CD8-positive, alpha-beta memory T cell (primary cell): ENCODE data around the gene SYNJ2BP. TPM values are rescaled to one million over a fixed set of nuclear protein-coding genes. Genes with fewer than 3 reads are reported as not detected.
A peak's percentile ranks its signal among the peaks of the same experiment; 100 is the strongest.
"Not testable (repeated sequence)": the region's sequence is repeated elsewhere in the genome, so short reads cannot be mapped to it uniquely, and the experiment has no call there.

ENCODE experiments used
- CTCF ChIA-PET: fragments of 350-600 bp; sonication (Branson Sonifier 250); formaldehyde crosslinking; loops from one replicate; lab custom pipeline; 2021; ENCODE audit warnings: antibody characterized with exemption; lab: Charles Lee
- POLR2A ChIA-PET: fragments of 350-600 bp; sonication (Branson Sonifier 250); formaldehyde crosslinking; loops from one replicate; lab custom pipeline; 2021; ENCODE audit warnings: antibody characterized with exemption; lab: Charles Lee
- DNase-seq, 5 donors: peaks; one replicate each; pipeline versions ENCODE4 v3.0.0 to v3.0.0-alpha.2; 2020 to 2022; ENCODE audit warnings: mixed read lengths in 1 of 5
- H3K27ac ChIP-seq: one replicate; pipeline ENCODE4 v1.7.0; 2013; ENCODE audit warnings: low read depth, mild to moderate bottlenecking, low read length, moderate library complexity
- H3K27me3 ChIP-seq: 2 replicates; pipeline ENCODE4 v1.7.0; 2013; ENCODE audit warnings: low read length, mild to moderate bottlenecking; ENCODE audit not compliant: insufficient read depth, poor library complexity, severe bottlenecking
- H3K36me3 ChIP-seq: 2 replicates; pipeline ENCODE4 v1.7.0; 2013; ENCODE audit warnings: mild to moderate bottlenecking, low read length, moderate library complexity; ENCODE audit not compliant: insufficient read depth
- H3K4me1 ChIP-seq: 2 replicates; pipeline ENCODE4 v1.7.0; 2013; ENCODE audit warnings: mild to moderate bottlenecking, low read length, moderate library complexity; ENCODE audit not compliant: insufficient read depth
- H3K4me3 ChIP-seq: 2 replicates; pipeline ENCODE4 v1.7.0; 2013; ENCODE audit warnings: mild to moderate bottlenecking, low read length
- H3K9me3 ChIP-seq: 2 replicates; pipeline ENCODE4 v1.7.0; 2013; ENCODE audit warnings: mild to moderate bottlenecking, low read length
- H3K27ac Mint-ChIP-seq, 8 donors: one replicate each; pipeline ENCODE4 v1.8.0; 2020 to 2021; ENCODE audit warnings: mixed read lengths in 8 of 8, mild to moderate bottlenecking in 6 of 8, inconsistent platforms in 3 of 8, moderate library complexity in 3 of 8
- H3K27me3 Mint-ChIP-seq, 2 donors: one replicate each; pipeline ENCODE4 v1.8.0; 2020 to 2021; ENCODE audit warnings: mixed read lengths in 2 of 2, mild to moderate bottlenecking in 1 of 2, moderate library complexity in 1 of 2
- H3K36me3 Mint-ChIP-seq, 3 donors: one replicate each; pipeline ENCODE4 v1.8.0; 2020 to 2021; ENCODE audit warnings: mixed read lengths in 3 of 3, inconsistent platforms in 1 of 3, mild to moderate bottlenecking in 1 of 3
- H3K4me1 Mint-ChIP-seq, 3 donors: one replicate each; pipeline ENCODE4 v1.8.0; 2020 to 2021; ENCODE audit warnings: mixed read lengths in 3 of 3, inconsistent platforms in 1 of 3, mild to moderate bottlenecking in 1 of 3
- H3K4me3 Mint-ChIP-seq, 7 donors: one replicate each; pipeline ENCODE4 v1.8.0; 2020 to 2021; ENCODE audit warnings: mixed read lengths in 7 of 7, mild to moderate bottlenecking in 6 of 7, moderate library complexity in 4 of 7, inconsistent platforms in 2 of 7
- H3K9me3 Mint-ChIP-seq, 5 donors: one replicate each; pipeline ENCODE4 v1.8.0; 2020 to 2022; ENCODE audit warnings: mixed read lengths in 5 of 5, mild to moderate bottlenecking in 3 of 5, moderate library complexity in 2 of 5, inconsistent platforms in 1 of 5
- polyA plus RNA-seq: library from polyadenylated mRNA; unstranded; fragments of 300-500 nt; fragmentation: Illumina TruSeq; gene quantifications from one replicate; pipeline ENCODE4 v1.2.3, GENCODE V29; 2021
- total RNA-seq, 2 experiments: library from RNA; stranded (reverse); gene quantifications; one replicate each; pipeline ENCODE4 v1.2.3, GENCODE V29; 2021

Gene SYNJ2BP, protein sequence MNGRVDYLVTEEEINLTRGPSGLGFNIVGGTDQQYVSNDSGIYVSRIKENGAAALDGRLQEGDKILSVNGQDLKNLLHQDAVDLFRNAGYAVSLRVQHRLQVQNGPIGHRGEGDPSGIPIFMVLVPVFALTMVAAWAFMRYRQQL
- total RNA-seq, result 1 to 10 TPM; 5.2 to 7.2 TPM
- polyA plus RNA-seq, result 13.9 TPM

DNA sequence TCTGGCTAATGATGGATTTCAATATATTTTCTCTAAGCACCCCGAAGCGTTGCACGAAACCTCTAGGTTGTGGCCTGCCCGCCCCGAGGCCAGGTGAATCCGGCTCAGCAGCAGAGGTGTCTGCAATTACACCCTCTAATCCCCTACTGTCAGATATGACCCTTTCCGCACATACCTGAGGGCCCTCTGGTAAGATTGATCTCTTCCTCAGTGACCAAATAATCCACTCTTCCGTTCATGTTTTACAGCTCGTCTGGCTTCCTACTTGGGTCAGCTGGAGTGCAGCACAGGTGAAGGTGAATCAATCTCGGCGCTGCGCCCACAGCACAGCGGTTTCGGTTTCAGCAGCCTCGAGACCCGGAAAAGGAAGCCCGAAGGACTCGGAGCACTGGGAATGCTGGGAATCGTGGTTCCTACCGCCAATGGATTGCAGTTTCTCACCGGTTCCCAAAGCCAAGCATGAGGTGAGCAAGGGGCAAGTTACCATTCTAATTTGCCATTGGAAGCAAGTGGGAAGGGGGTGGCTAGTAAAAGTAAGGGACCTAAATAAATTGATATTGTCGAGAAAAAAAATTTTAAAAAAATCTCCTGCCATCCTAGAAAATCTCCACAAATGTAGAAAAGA, at the start of gene SYNJ2BP:
Gene SYNJ2BP (minus strand): TSS at position 366 of the 625 bp plus-strand sequence. CDS start 127 bp downstream, at position 239.
- no peaks in the 10 kb centered on the region for H3K9me3 ChIP-seq
- Mint-ChIP-seq H3K36me3 (peaks cover 0 to 26% (median 0%) of the 10 kb centered on the region in 3 donors), H3K9me3 (no peaks in the 10 kb centered on the region), H3K27me3 (peaks cover 2 to 5% of the 10 kb centered on the region in 2 donors), H3K4me3 (peak within 1 kb of the TSS; percentile 87 to 99 (median 92)), H3K27ac (peak within 1 kb of the TSS; percentile 38 to 96 (median 90)), H3K4me1 (peaks cover 35 to 49% (median 48%) of the 10 kb centered on the region in 3 donors)
- H3K4me1 ChIP-seq, result peaks cover 24% of the 10 kb centered on the region
- H3K27me3 ChIP-seq, result no peaks in the 10 kb centered on the region
- H3K4me3 ChIP-seq, result peak within 1 kb of the TSS; percentile 62
- ChIA-PET CTCF (no interaction called here), POLR2A (no interaction called here)
- no peaks in the 10 kb centered on the region for H3K36me3 ChIP-seq
- peak within 1 kb of the TSS; percentile 21 for H3K27ac ChIP-seq
- peak; percentile 26 to 68 (median 39) for DNase-seq

DNA sequence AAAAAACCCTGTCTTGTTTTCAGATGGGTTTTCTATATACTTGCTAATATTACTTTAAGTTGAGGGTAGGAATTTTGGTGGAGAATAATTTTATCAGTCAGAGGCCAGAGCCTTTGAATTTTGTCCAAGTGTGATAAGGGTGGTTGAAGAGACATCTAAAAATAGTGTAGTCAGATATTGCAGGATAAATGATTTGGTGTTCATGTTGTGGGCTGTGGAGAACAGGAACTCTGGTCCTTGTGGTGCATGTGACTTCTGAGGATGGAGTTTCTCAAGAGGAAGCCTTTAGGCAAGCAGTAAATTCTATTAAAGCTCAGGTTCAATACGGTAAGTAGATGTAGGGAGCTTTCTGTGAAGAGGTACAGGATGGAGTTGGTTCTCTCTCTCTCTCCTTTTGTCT, 37.8 kb upstream of the SYNJ2BP start:
- POLR2A ChIA-PET, result no interaction called here
- CTCF ChIA-PET, result no interaction called here
- H3K9me3 Mint-ChIP-seq, result no peaks in the 10 kb centered on the region

DNA sequence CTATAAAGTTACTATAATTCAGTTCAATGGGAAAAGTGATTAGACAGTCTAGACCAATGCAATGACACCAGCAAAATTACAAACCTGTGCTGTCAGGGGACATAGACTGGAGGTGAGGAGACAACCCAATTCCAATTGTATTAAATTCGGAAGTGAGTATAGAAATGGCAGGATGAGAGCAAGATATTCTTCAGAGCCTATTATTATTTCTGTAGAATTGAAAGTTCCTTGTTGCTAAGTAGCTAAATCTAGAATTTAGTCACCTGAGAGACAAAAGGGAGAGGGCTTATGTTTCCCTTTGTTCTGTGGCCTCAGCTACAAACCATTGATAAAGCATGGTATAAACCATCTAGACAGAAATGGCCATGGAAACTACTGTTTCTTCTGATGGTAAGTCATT, 35.0 kb upstream of the SYNJ2BP start, which contains the start of gene ADAM21:
Gene ADAM21 (plus strand): TSS at position 301 of the 400 bp plus-strand sequence. CDS start 5,326 bp downstream, outside the sequence.
- Histone ChIP-seq H3K4me3 (no peak within 1 kb of the TSS), H3K4me1 (no peaks in the 10 kb centered on the region), H3K36me3 (no peaks in the 10 kb centered on the region), H3K27ac (no peak within 1 kb of the TSS), H3K9me3 (no peaks in the 10 kb centered on the region), H3K27me3 (no peaks in the 10 kb centered on the region)
- peaks cover under 1 to 4% of the 10 kb centered on the region in 2 donors for H3K27me3 Mint-ChIP-seq
- no peak for DNase-seq
- CTCF ChIA-PET, result no interaction called here
- no peak within 1 kb of the TSS for H3K27ac Mint-ChIP-seq
- no peak within 1 kb of the TSS for H3K4me3 Mint-ChIP-seq
- peaks cover 0 to 2% (median 0%) of the 10 kb centered on the region in 5 donors for H3K9me3 Mint-ChIP-seq
- POLR2A ChIA-PET, result no interaction called here
- no peaks in the 10 kb centered on the region for H3K4me1 Mint-ChIP-seq
- peaks cover 2 to 4% (median 3%) of the 10 kb centered on the region in 3 donors for H3K36me3 Mint-ChIP-seq

More for the DNA sequence above, 37.8 kb upstream of the SYNJ2BP start:
- no peak overlapping the region for H3K27ac Mint-ChIP-seq
- H3K27me3 Mint-ChIP-seq, result peaks cover 2 to 10% of the 10 kb centered on the region in 2 donors
- no peak overlapping the region for H3K27ac ChIP-seq
- no peak overlapping the region for H3K4me3 Mint-ChIP-seq
- DNase-seq, result no peak
- no peaks in the 10 kb centered on the region for H3K4me1 Mint-ChIP-seq
- no peaks in the 10 kb centered on the region for H3K27me3 ChIP-seq
- H3K4me1 ChIP-seq, result no peaks in the 10 kb centered on the region
- no peaks in the 10 kb centered on the region for H3K9me3 ChIP-seq
- no peak overlapping the region for H3K4me3 ChIP-seq
- H3K36me3 Mint-ChIP-seq, result no peaks in the 10 kb centered on the region
- no peaks in the 10 kb centered on the region for H3K36me3 ChIP-seq

DNA sequence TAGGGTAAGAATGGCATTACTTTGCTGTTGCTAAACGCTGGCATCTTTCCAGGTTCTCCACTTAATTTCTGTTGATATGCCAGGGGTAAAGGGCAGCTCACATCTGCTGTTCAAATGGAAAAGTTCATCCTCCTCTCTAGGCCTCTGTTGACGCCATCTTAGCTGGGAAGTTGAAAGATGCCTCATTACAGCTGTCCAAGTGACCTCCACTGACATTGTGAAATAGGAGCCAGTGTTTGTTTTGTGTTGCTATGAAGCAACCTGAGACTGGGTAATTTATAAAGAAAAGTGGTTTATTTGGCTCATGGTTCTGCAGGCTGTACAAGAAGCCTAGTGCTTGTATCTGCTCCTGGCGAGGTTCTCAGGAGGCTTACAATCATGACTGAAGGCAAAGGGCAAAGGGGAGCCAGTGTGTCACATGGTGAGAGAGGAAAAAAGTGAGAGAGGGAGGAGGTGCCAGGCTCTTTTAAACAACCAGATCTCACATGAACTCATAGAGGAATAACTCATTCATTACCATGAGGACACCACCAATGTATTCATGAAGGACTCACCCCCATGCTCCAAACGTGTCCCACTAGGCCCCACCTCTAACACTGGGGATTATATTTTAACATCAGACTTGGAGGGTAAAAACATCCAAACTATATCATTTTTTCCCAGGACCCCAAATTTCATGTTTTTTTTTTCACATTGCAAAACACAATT, 31.9 kb upstream of the SYNJ2BP start:
- H3K27ac ChIP-seq, result no peak overlapping the region
- H3K4me3 ChIP-seq, result no peak overlapping the region
- Mint-ChIP-seq H3K27me3 (peaks cover 0 to 2% of the 10 kb centered on the region in 2 donors), H3K4me1 (no peaks in the 10 kb centered on the region), H3K4me3 (no peak overlapping the region), H3K9me3 (peaks cover 0 to 19% (median 14%) of the 10 kb centered on the region in 5 donors), H3K27ac (peak overlapping the region in 1 of 8 donors; percentile 5), H3K36me3 (peaks cover 6 to 27% (median 7%) of the 10 kb centered on the region in 3 donors)
- CTCF ChIA-PET, result no interaction called here
- H3K27me3 ChIP-seq, result no peaks in the 10 kb centered on the region
- no peaks in the 10 kb centered on the region for H3K9me3 ChIP-seq
- no peaks in the 10 kb centered on the region for H3K4me1 ChIP-seq
- H3K36me3 ChIP-seq, result no peaks in the 10 kb centered on the region
- POLR2A ChIA-PET, result no interaction called here
- no peak for DNase-seq

DNA sequence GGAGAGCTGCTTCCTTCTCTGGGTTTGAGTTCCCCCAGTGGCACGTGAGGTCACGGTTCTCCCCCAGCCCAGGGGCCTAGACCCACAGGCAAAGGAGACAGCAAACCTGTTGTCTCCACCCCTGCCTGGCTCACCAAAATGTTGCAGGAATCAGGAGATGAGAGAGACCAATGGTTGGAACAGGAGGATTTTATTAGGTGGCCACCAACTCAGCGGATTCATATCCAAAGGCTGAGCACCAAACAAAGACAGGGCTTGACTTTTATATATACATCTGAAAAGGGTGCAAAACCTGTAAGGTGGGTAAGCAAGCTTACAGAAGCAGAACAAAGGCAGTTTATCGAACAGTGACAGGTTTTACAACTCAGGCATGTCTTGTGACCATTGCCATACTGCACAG, 25.9 kb upstream of the SYNJ2BP start:
- no peaks in the 10 kb centered on the region for H3K4me1 Mint-ChIP-seq
- Histone ChIP-seq H3K27ac (no peak overlapping the region), H3K4me1 (no peaks in the 10 kb centered on the region), H3K4me3 (no peak overlapping the region), H3K27me3 (no peaks in the 10 kb centered on the region), H3K36me3 (no peaks in the 10 kb centered on the region), H3K9me3 (peaks cover 14% of the 10 kb centered on the region)
- peaks cover 6 to 49% (median 8%) of the 10 kb centered on the region in 3 donors for H3K36me3 Mint-ChIP-seq
- H3K27me3 Mint-ChIP-seq, result peaks cover 15 to 17% of the 10 kb centered on the region in 2 donors
- no peak overlapping the region for H3K4me3 Mint-ChIP-seq
- peaks cover 15 to 46% (median 43%) of the 10 kb centered on the region in 5 donors for H3K9me3 Mint-ChIP-seq
- no peak overlapping the region for H3K27ac Mint-ChIP-seq
- ChIA-PET POLR2A (no interaction called here), CTCF (no interaction called here)
- DNase-seq, result no peak

DNA sequence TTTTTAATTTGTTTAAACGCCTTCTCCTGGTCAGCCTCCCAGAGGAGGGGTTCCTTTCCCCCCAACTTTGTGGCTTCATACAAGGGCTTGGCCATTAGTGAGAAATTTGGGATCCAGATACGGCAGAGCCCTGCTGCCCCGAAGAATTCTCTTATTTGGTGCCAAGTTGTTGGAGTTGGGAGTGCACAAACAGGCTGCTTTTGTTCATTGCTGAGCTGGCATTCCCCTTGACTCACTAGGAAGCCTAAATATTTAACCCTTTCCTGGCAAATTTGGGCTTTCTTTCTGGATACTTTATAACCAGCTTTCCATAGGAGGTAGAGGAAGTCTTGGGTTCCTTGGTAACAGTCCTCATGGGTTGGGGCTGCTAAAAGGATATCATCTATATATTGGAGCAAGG, 24.8 kb upstream of the SYNJ2BP start:
- Mint-ChIP-seq H3K36me3 (peaks cover 3 to 52% (median 6%) of the 10 kb centered on the region in 3 donors), H3K4me1 (no peaks in the 10 kb centered on the region), H3K27ac (no peak overlapping the region), H3K4me3 (no peak overlapping the region), H3K9me3 (peaks cover 19 to 53% (median 45%) of the 10 kb centered on the region in 5 donors), H3K27me3 (peaks cover 15 to 20% of the 10 kb centered on the region in 2 donors)
- POLR2A ChIA-PET, result no interaction called here
- H3K4me3 ChIP-seq, result no peak overlapping the region
- no peak overlapping the region for H3K27ac ChIP-seq
- H3K9me3 ChIP-seq, result peaks cover 14% of the 10 kb centered on the region
- CTCF ChIA-PET, result no interaction called here
- no peaks in the 10 kb centered on the region for H3K4me1 ChIP-seq
- no peak for DNase-seq
- no peaks in the 10 kb centered on the region for H3K36me3 ChIP-seq
- H3K27me3 ChIP-seq, result no peaks in the 10 kb centered on the region

DNA sequence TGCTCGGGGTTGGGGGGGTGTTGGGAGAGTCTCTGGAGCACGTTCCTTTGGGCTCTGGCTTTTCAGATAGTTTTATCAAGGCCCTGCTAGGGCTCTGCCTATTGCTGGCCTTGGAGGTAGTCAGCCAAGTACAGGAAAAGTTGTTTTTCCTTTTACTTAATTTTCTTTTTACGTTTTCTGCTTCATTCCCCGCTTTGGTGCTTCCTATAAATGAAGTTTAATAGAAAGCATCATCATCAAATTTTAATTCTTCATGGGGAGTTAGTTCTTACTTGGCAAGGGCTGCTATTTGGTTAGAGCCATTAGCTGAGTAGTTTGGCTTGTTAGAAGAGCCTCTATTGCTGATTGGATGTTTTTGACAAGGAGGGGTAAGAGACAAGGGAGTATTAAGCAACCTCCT, 20.0 kb upstream of the SYNJ2BP start:
- H3K4me3 Mint-ChIP-seq, result no peak overlapping the region
- H3K27me3 ChIP-seq, result no peaks in the 10 kb centered on the region
- peaks cover 32 to 59% of the 10 kb centered on the region in 2 donors for H3K27me3 Mint-ChIP-seq
- no peaks in the 10 kb centered on the region for H3K9me3 ChIP-seq
- H3K36me3 Mint-ChIP-seq, result peaks cover 0 to 41% (median under 1%) of the 10 kb centered on the region in 3 donors
- ChIA-PET POLR2A (no interaction called here), CTCF (no interaction called here)
- H3K9me3 Mint-ChIP-seq, result peaks cover 25 to 52% (median 47%) of the 10 kb centered on the region in 5 donors
- no peaks in the 10 kb centered on the region for H3K36me3 ChIP-seq
- H3K27ac Mint-ChIP-seq, result no peak overlapping the region
- H3K4me3 ChIP-seq, result no peak overlapping the region
- H3K4me1 ChIP-seq, result no peaks in the 10 kb centered on the region
- no peak for DNase-seq
- no peak overlapping the region for H3K27ac ChIP-seq
- no peaks in the 10 kb centered on the region for H3K4me1 Mint-ChIP-seq

DNA sequence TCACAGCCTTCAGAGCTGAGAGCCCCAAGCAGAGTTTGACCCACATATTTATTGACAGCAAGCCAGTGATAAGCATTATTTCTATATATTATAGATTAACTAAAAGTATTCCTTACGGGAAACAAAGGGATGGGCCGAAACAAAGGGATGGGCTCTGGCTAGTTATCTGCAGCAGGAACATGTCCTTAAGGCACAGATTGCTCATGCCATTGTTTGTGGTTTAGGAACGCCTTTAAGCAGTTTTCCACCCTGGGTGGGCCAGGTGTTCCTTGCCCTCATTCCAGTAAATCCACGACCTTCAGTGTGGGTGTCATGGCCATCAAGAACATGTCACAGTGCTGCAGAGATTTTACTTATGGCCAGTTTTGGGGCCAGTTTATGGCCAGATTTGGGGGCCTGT, 9.7 kb upstream of the SYNJ2BP start:
- peaks cover 0 to 20% (median 0%) of the 10 kb centered on the region in 3 donors for H3K36me3 Mint-ChIP-seq
- H3K4me1 ChIP-seq, H3K4me1 Mint-ChIP-seq, DNase-seq, H3K4me3 ChIP-seq, H3K27ac ChIP-seq, H3K27me3 ChIP-seq, H3K9me3 ChIP-seq, H3K36me3 ChIP-seq, POLR2A ChIA-PET, H3K4me3 Mint-ChIP-seq, H3K27ac Mint-ChIP-seq, CTCF ChIA-PET: not testable (repeated sequence)
- H3K27me3 Mint-ChIP-seq, result peaks cover 13 to 18% of the 10 kb centered on the region in 2 donors
- peaks cover 1 to 22% (median 16%) of the 10 kb centered on the region in 5 donors for H3K9me3 Mint-ChIP-seq
